SK-N-MC (cell line): ENCODE measurements around the gene UBE2O.

Source experiments
- EZH2 ChIP-seq: fragments of 200-600 bp; sonication (generic); IDR thresholded peaks from one replicate; pipeline ENCODE4 v1.6.1; 2017; ENCODE audit warnings: antibody characterized with exemption
- FOXP2 ChIP-seq: optimal IDR thresholded peaks from 2 replicates; pipeline ENCODE3; 2011; ENCODE audit warnings: mild to moderate bottlenecking, moderate library complexity; ENCODE audit not compliant: insufficient read depth; ENCODE audit errors: extremely low read length, control extremely low read depth
- POLR2AphosphoS5 ChIP-seq: IDR thresholded peaks from 2 replicates; pipeline ENCODE4 v1.6.1; 2012; ENCODE audit warnings: mild to moderate bottlenecking, low read depth, low read length, borderline replicate concordance

DNA sequence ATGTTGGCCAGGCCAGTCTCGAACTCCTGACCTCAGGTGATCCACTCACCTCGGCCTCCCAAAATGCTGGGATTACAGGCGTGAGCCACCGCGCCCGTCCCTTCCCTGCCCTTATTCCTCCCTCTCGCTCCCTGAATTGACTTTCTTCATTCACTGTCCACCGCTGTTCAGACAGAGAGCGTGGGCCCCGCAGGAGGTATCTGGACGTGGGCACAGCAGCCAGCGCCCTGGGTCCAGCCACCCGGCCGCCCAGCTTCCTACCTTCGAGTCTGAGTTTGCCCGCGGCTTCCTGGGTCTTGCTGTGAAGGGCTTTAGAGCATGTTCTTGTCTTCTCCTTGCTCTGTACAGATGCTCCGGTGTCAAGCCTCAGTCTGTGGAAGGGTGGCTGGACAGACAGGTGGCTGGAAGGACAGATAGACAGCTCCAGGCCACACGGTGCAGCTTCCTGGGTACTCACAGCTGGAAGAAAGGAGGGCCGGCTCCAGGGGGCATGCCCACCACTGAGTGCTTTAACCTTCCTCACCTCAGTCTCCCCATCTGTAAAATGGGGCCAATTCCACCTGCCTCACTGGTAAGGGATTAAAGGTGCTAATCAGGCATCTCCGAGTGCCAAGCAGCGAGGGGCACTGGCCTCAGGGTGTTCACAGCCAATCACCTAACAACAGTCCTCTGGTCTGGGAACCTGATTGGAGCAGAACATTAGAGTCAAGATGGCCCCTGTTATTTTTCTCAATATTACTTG is 34.7 kb upstream of the UBE2O start:
- no peak for TF ChIP-seq EZH2
- no peak for TF ChIP-seq POLR2AphosphoS5
- no peak for TF ChIP-seq FOXP2
